Prostate gland (tissue), 2 donors: ENCODE data around the gene KRT71. TPM values are rescaled to one million over a fixed set of nuclear protein-coding genes. Genes with fewer than 3 reads are reported as not detected.

Experiments used
- DNase-seq: peaks from one replicate; pipeline ENCODE4 v3.0.0-alpha.2; 2019; ENCODE audit warnings: low spot score
- H3K27ac ChIP-seq, 2 donors: fragments of 200-600 bp; sonication (generic); 2 replicates each; pipeline ENCODE4 v1.5.1; 2017 to 2019
- H3K27me3 ChIP-seq: fragments of 200-600 bp; sonication (generic); replicated peaks from 2 replicates; pipeline ENCODE4 v1.5.1; 2019; ENCODE audit not compliant: insufficient read depth
- H3K36me3 ChIP-seq, 2 donors: fragments of 200-600 bp; sonication (generic); 1 replicate in 1 of 2; 2 replicates in 1 of 2; pipeline versions ENCODE4 v1.5.1 to v1.8.1; 2017 to 2019
- H3K4me1 ChIP-seq: fragments of 200-600 bp; sonication (generic); replicated peaks from 2 replicates; pipeline ENCODE4 v1.5.1; 2019
- H3K4me3 ChIP-seq, 2 donors: fragments of 200-600 bp; sonication (generic); 2 replicates each; pipeline ENCODE4 v1.5.1; 2017 to 2019
- H3K9me3 ChIP-seq: fragments of 200-600 bp; sonication (generic); 2 replicates; pipeline ENCODE4 v1.5.1; 2017
- CTCF ChIP-seq, 4 experiments: fragments of 200-600 bp in 2 of 4; fragments of 450-650 bp in 2 of 4; sonication (generic) in 2 of 4; IDR thresholded peaks; 1 replicate in 3 of 4; 2 replicates in 1 of 4; pipeline ENCODE4 v1.5.1; 2016 to 2019; ENCODE audit warnings: antibody characterized with exemption in 4 of 4, mild to moderate bottlenecking in 2 of 4, moderate library complexity in 2 of 4
- POLR2A ChIP-seq: fragments of 450-650 bp; IDR thresholded peaks from one replicate; pipeline ENCODE4 v1.6.1; 2016; ENCODE audit warnings: antibody characterized with exemption, mild to moderate bottlenecking
- POLR2AphosphoS5 ChIP-seq: sonication (generic); formaldehyde crosslinking; IDR thresholded peaks from one replicate; pipeline ENCODE4 v1.6.1; 2017; ENCODE audit warnings: antibody characterized with exemption
- WGBS: methylation state at CpG from one replicate; pipeline ENCODE4 v1.1.5; 2018; 5-methylcytosine and 5-hydroxymethylcytosine counted together
- intact Hi-C: fragments of 100-400 bp; cut with DNase I; formaldehyde crosslinking; loops from one replicate; pipeline ENCODE4 v1.14.2; 2022
- total RNA-seq, 2 donors: library from RNA; depleted of rRNA; stranded (reverse); fragments of >200 nt; gene quantifications; one replicate each; pipeline ENCODE4 v1.1.0, GENCODE V29; 2016

The KRT71 gene
- total RNA-seq, 2 donors from 2014 or later, result not detected

- intact Hi-C loops, result no loop called here
- no peak for TF ChIP-seq CTCF (IDR thresholded peaks at IDR 0.05)
- no peak for TF ChIP-seq POLR2AphosphoS5
- no peak for TF ChIP-seq POLR2A
Measured at GRCh38 chr12:52573743-52574142, 20.8 kb upstream of the KRT71 start, which contains the start of gene KRT74. Gene KRT74 (minus strand): TSS chr12:52573843. CDS start chr12:52573777, 66 bp downstream.

GRCh38 chr12:52573306-52573705 is 20.4 kb upstream of the KRT71 start:
- Histone ChIP-seq H3K4me1 (no peaks in the 10 kb centered on the region), H3K27me3 (no peaks in the 10 kb centered on the region), H3K9me3 (no peaks in the 10 kb centered on the region), H3K4me3 (no peak overlapping the region), H3K36me3 (no peaks in the 10 kb centered on the region), H3K27ac (no peak overlapping the region)
- TF ChIP-seq CTCF (IDR thresholded peaks at IDR 0.05), result no peak
- no peak for TF ChIP-seq POLR2A
- no peak for TF ChIP-seq POLR2AphosphoS5
- DNase-seq, result no peak
- intact Hi-C loops, result no loop called here
- 95% methylated on average over 13 of the region's 15 CpGs for WGBS

More at GRCh38 chr12:52573743-52574142, 20.8 kb upstream of the KRT71 start, which contains the start of gene KRT74:
- Histone ChIP-seq H3K4me3 (no peak within 1 kb of the TSS), H3K4me1 (no peaks in the 10 kb centered on the region), H3K9me3 (no peaks in the 10 kb centered on the region), H3K27ac (no peak within 1 kb of the TSS), H3K36me3 (no peaks in the 10 kb centered on the region), H3K27me3 (no peaks in the 10 kb centered on the region)
- 95% methylated on average over 3 of the region's 3 CpGs for WGBS
- DNase-seq, result no peak

DNA sequence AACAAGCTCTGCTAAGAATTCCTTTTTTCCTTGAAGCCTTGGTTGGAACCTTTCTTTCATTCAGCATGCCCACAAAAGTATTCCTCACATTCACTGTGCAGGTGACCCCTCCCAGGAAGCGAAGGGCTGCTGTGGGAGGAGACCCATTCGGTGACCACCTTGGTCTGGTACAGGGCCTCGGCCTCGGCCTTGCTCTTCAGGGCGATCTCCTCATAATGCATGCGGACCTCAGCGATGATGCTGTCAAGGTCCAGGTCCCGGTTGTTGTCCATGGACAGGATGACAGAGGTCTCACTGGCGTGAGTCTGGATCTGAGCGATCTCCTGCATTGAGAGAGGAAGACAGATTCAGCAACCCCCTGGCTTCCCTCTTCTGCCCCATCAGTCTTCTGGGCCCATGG is 17.6 kb upstream of the KRT71 start:
- TF ChIP-seq POLR2AphosphoS5, result no peak
- no peak for TF ChIP-seq POLR2A
- TF ChIP-seq CTCF (IDR thresholded peaks at IDR 0.05), result no peak
- no peaks in the 10 kb centered on the region for H3K27me3 ChIP-seq
- WGBS, result over 99% methylated on average over 10 of the region's 10 CpGs

DNA sequence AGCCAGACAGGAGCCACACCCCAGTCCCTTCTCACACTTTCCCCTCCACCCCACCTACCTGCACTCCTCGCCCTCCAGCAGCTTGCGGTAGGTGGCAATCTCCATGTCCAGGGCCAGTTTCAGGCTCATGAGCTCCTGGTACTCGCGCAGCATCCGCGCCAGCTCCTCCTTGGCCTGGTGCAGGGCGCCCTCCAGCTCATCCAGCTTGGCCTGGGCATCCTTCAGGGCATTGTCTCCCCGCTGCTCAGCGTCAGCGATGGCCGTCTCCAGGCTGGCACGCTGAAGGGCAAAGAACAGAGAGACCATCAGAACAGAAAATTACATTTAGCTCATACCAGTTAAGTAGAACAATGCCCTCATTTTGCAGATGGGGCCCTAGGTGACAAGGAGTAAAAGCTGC is 15.2 kb upstream of the KRT71 start:
- Histone ChIP-seq H3K27me3 (no peaks in the 10 kb centered on the region), H3K4me1 (no peaks in the 10 kb centered on the region), H3K27ac (no peak overlapping the region), H3K36me3 (no peaks in the 10 kb centered on the region), H3K4me3 (no peak overlapping the region), H3K9me3 (no peaks in the 10 kb centered on the region)
- WGBS, result 92% methylated on average over 12 of the region's 12 CpGs
- no peak for TF ChIP-seq POLR2AphosphoS5
- TF ChIP-seq POLR2A, result no peak
- intact Hi-C loops, result no loop called here
- no peak for DNase-seq

More for the DNA sequence above, 17.6 kb upstream of the KRT71 start:
- intact Hi-C loops, result no loop called here
- Histone ChIP-seq H3K27ac (no peak overlapping the region), H3K36me3 (no peaks in the 10 kb centered on the region), H3K4me1 (no peaks in the 10 kb centered on the region), H3K4me3 (no peak overlapping the region), H3K9me3 (no peaks in the 10 kb centered on the region)
- no peak for DNase-seq

GRCh38 chr12:52566847-52567291 is 13.9 kb upstream of the KRT71 start:
- no peak overlapping the region for H3K27ac ChIP-seq
- no peak overlapping the region for H3K4me3 ChIP-seq
- no peaks in the 10 kb centered on the region for H3K4me1 ChIP-seq
- H3K27me3 ChIP-seq, result no peaks in the 10 kb centered on the region
- DNase-seq, result no peak
- TF ChIP-seq POLR2A, result no peak
- no peak for TF ChIP-seq POLR2AphosphoS5
- no peak for TF ChIP-seq CTCF (IDR thresholded peaks at IDR 0.05)
- intact Hi-C loops, result no loop called here
- H3K9me3 ChIP-seq, result no peaks in the 10 kb centered on the region
- WGBS, result 91% methylated on average over 8 of the region's 8 CpGs
- no peaks in the 10 kb centered on the region for H3K36me3 ChIP-seq
